GM19023 (cell line): ENCODE measurements around the gene POMGNT2.
"Not testable (repeated sequence)": the region's sequence is repeated elsewhere in the genome, so short reads cannot be mapped to it uniquely, and the experiment has no call there.

Experiments
- ATAC-seq: cut with Tn5 transposase; IDR thresholded peaks from one replicate; pipeline ENCODE4 v1.9.1; 2021; ENCODE audit warnings: mild to moderate bottlenecking, moderate library complexity; ENCODE audit not compliant: unreplicated experiment

The POMGNT2 gene

DNA sequence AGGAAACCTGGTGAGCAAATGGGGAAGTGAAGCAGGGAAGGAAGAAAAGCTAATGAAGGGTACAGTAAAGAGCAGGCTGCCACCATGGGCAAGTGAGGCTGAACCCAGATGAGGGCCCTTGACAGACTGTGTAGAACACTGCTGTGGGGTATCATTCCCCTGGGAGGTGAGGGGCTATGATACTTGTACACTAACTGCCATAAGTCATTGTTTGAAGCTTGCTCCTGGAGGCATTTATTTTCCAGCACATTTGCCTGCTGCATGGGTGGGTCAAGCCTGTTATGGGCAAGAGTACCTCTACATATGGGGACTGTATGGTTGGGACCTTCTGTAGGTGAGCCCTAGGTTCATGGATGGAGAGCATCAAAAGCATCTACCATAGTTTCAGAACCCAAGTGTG is 57.4 kb downstream of the POMGNT2 start:
- no peak for ATAC-seq

DNA sequence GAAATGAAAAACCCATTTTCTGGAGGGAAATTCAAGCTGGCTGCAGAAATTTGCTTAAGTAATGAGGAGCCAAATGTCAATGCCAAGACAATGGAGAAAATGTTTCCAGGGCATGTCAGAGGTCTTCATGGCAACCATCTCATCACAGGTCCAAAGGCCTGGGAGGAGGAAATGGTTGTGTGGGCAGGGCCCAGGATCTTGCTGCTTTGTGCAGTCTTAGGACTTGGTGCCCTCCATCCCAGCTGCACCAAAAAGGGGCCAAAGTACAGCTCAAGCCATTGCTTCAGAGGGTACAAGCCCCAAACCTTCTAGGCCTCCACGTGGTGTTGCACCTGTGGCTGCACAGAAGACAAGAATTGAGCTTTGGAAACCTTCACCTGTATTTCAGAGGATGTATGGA is 59.3 kb downstream of the POMGNT2 start:
- no peak for ATAC-seq

DNA sequence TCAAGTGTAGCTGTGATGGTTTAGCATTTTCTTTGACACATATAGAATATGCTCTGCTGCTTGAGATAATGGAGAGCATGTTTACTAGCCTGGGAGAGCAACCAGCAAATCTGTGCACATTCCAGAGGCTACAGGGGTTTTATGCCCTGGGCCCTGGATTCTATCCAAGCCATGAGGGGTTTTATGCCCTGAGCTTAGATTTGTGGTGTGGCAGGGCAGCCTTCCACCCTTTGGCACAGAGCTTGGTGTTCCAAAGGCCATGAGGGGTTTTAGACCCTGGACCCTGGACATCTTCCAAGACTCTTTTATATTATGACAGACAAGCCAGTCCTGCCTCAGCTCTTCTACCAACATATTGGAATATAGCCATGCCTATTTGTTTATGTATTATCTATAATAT is 60.8 kb downstream of the POMGNT2 start:
- not testable (repeated sequence) for ATAC-seq

DNA sequence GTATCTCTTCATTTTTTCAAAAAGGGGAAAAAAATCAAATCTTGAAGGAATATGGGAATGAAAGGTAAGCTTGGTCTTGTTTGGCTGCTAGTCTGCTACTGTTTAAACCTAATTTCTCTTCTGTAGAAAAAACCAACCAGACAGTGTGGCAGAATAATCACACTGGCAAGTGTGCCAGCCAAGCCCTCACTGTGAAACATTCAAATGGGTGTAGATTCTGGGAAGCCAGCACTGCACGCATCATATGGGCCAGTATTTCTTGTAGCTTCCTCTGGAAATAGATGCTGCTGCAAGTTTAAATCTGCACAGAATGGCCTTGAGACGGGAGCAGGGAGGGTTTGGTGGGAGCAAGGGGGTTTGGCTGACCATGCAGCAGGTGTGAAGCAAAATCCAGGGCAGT is 62.1 kb downstream of the POMGNT2 start:
- ATAC-seq = no peak

- no peak for ATAC-seq
These were observed 62.7 kb downstream of the POMGNT2 start for GRCh38 chr3:43043071-43043766.

- ATAC-seq = no peak
These were observed 64.4 kb downstream of the POMGNT2 start for GRCh38 chr3:43041517-43041916.

- no peak for ATAC-seq
These were observed 67.9 kb downstream of the POMGNT2 start for GRCh38 chr3:43038010-43038409.

DNA sequence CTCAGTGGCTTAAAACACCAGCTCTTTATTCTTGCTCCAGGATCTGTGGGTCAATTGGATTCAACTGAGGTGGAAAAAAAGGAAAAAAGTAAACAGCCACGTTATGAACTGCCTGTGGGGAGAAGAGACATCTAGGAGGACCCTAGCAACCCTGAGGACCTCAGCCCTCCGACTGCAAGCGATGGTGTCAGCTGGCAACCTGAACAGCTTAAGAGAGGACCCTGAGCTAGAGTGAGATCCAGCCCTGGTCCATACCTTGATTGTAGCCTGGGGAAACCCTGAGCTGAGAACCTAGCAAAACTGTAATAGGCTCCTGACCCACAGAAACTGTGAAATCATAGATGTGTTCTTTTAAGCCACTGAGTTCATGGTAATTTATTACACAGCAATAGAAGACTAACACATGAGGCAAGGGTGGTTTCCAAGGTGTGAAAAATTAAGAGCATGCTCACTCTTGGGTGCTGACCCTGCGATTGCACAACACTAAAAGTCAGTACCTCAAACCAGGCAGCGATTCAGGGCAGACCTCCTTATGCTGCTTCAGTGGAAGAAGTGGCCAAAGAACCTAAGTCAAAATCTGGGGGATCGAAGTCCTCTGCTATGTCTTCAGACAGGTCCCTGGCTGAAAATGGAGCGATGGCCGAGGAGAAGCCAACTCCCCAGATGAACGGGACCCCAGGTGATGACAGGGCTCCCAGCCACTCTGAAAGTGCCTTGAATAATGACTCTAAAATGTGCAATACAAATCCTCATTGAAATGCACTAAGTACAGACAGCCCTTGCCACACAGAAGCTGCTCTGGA is 69.1 kb downstream of the POMGNT2 start:
- no peak for ATAC-seq

DNA sequence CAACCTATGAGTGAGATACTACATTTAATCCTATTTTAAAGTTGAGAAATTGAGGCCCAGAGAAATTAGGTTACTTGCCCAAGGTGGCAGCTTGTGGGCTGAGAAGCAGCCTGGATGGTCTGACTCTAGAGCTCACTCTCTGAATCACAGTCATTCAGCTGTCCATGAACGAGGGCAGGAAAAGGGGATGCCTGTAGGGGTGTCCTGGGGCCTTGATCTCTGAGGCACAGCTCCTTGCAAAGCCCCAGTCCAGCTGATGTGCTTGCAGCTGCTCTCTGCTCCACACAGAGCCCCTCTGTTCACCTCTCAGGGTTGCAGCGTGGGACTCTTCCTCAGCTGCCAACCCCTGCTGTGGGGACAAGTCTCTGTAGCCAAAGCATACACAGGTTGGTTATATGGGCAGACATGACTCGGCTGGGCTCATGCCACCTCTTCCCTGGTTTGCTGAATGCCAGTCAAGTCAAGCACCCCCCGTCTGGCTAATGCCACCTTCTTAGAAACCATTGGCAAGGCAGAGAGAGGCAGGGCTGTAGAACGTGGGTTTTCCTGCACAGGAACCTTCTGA is 70.0 kb downstream of the POMGNT2 start:
- ATAC-seq = no peak

GRCh38 chr3:43034911-43035310 is 71.0 kb downstream of the POMGNT2 start:
- no peak for ATAC-seq

GRCh38 chr3:43034200-43034599 is 71.7 kb downstream of the POMGNT2 start:
- ATAC-seq = no peak

- no peak for ATAC-seq
These were observed 72.9 kb downstream of the POMGNT2 start for GRCh38 chr3:43032646-43033628.

- no peak for ATAC-seq
These were observed 73.9 kb downstream of the POMGNT2 start for GRCh38 chr3:43031889-43032545.

DNA sequence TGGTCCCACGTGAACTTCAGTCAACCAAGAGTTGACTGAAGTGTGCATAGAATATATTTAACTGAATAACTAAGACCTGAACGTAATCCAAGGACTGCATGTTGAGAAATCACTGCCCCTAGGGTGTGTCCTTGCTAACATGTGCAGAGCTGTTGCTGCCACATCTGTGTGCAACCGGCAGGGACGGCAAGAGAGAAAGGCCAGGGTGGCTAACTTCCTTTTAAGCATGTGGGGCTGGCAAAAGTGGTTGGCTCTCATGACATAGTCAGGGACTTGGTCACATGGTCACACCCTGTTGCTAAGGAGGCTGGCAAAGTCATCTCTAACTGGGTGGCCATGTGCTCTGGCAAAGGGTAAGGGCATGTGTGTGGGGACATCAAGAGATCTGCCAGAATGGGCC is 74.4 kb downstream of the POMGNT2 start:
- ATAC-seq = no peak

DNA sequence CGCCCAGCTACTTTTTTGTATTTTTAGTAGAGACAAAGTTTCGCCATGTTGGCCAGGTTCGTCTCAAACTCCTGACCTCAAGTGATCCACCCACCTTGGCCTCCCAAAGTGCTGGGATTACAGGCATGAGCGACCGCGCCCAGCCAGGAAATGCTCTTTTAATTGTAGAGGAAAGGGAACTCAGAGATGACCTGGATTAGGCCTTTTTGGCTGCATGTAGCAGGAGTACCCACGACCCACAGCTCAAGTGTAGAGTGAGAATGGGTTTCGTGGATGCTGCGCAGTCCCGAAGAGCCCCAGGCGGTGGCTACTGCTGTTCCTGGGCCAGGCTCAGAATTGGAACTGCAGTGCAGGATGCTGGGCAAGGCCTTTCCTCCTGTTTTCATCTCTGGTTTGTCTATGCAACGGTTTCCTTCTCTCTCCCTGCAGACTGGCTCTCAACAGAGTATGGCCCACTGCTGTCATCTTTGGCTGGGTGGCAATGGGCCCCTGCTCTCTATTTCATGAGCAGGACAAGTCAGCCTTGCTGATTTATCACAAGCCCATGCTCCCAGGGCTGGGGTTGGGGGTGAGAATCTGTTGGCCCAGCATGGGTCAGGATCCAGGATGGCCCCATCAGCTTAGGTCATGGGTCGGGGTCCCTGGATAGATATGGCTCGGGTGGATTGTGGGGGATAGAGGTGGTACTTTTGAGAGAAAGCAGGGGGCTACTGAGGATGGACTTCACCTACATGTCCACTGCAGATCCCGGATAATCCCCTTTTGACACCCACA is 75.5 kb downstream of the POMGNT2 start:
- no peak for ATAC-seq
